ENCODE results near the gene GOLM1. TPM values are rescaled to one million over a fixed set of nuclear protein-coding genes. Genes with fewer than 3 reads are reported as not detected.

The GOLM1 gene
- total and polyA plus RNA-seq, 2 of the 8 experiments (the other 6 are each of a cell fraction or from before 2014, with no cell fraction given) = 45.9 to 88.9 TPM

- no peak overlapping the region for H3K27ac ChIP-seq (ENCODE audit: low read depth, low read length)
- H4K20me1 ChIP-seq (replicated peaks in 1 of 2; ENCODE audit: control insufficient read depth in 1 of 2, insufficient read depth in 2 of 2, low read length in 2 of 2) = peaks cover 0 to 11% of the 10 kb centered on the region in 2 experiments
- POLR2A ChIA-PET (ENCODE audit: partially characterized antibody) = interaction anchor here (1.4 kb wide), 1 partner anchor 10 kb away, joined by 4 read pairs; no protein-coding TSS in a partner anchor
- no peak overlapping the region for H2BK5ac ChIP-seq (ENCODE audit: low read depth, low read length)
- no peak overlapping the region for H3K23ac ChIP-seq (ENCODE audit: insufficient read length)
- H2BK12ac ChIP-seq (ENCODE audit: low read depth, low read length) = no peak overlapping the region
- no peak overlapping the region for H3K14ac ChIP-seq (ENCODE audit: insufficient read length)
- no peak for FAIRE-seq
- H3K23me2 ChIP-seq (ENCODE audit: low read depth, low read length) = no peaks in the 10 kb centered on the region
- H3K79me2 ChIP-seq (ENCODE audit: control insufficient read depth in 1 of 2, insufficient read depth in 2 of 2, low read length in 2 of 2) = peaks cover 0 to 9% of the 10 kb centered on the region in 2 experiments; a peak in 1 of 4 replicates
- H2BK120ac ChIP-seq (replicated peaks; ENCODE audit: low read depth, low read length) = no peak overlapping the region
- CTCF ChIA-PET (ENCODE audit: partially characterized antibody) = interaction anchor here (0.6 to 1.8 kb wide), 5 partner anchors 8 to 168 kb away, joined by 3 to 5 read pairs (median 3); no protein-coding TSS in a partner anchor
- no peaks in the 10 kb centered on the region for H3K79me1 ChIP-seq (ENCODE audit: low read depth, low read length)
- no peaks in the 10 kb centered on the region for H3K27me3 ChIP-seq (replicated peaks in 1 of 4; ENCODE audit: control insufficient read depth in 3 of 4, extremely low read depth in 1 of 4, insufficient read depth in 3 of 4, low read length in 3 of 4)
- H4K5ac ChIP-seq (ENCODE audit: insufficient read length, low read depth, low read length) = no peak overlapping the region
- peaks cover 0 to 5% (median 2%) of the 10 kb centered on the region in 4 experiments; a peak in 3 of 7 replicates for H3K4me1 ChIP-seq (replicated peaks in 1 of 4; ENCODE audit: control insufficient read depth in 3 of 4, insufficient read depth in 4 of 4, low read length in 3 of 4)
- no peak overlapping the region for H4K91ac ChIP-seq (replicated peaks; ENCODE audit: insufficient read length, low read length)
- no peak for DNase-seq (ENCODE audit: low read depth in 1 of 2, low spot score in 2 of 2)
- peaks cover 0 to 5% (median 0%) of the 10 kb centered on the region in 4 experiments; a peak in 2 of 8 replicates for H3K36me3 ChIP-seq (ENCODE audit: control insufficient read depth in 2 of 4, insufficient read depth in 4 of 4, low read length in 3 of 4)
- no peak overlapping the region for H3K56ac ChIP-seq (replicated peaks; ENCODE audit: insufficient read length, low read depth, low read length)
- H3K9me3 ChIP-seq (ENCODE audit: insufficient read depth in 2 of 2, low read depth in 1 of 2, low read length in 1 of 2) = no peaks in the 10 kb centered on the region
- no peak overlapping the region for H4K8ac ChIP-seq (ENCODE audit: extremely low read depth, insufficient read depth, low read length)
- no peak overlapping the region for H2AFZ ChIP-seq (ENCODE audit: low read length)
- no peak overlapping the region for H2BK20ac ChIP-seq (ENCODE audit: low read length)
- H3K18ac ChIP-seq (ENCODE audit: extremely low read depth, low read length) = no peak overlapping the region
- TF ChIP-seq NANOG (IDR thresholded peaks at IDR 0.05; ENCODE audit: insufficient read depth, low read depth, low read length, poor library complexity, severe bottlenecking) (peak; percentile 29), BRCA1 (IDR thresholded peaks at IDR 0.05; ENCODE audit: low read depth, low read length) (no peak), SP2 (IDR thresholded peaks at IDR 0.05; ENCODE audit: low read length) (no peak)
- H2AK5ac ChIP-seq (ENCODE audit: low read depth, low read length) = no peak overlapping the region
- H2BK15ac ChIP-seq (ENCODE audit: low read length) = no peak overlapping the region
- no peak overlapping the region for H3K4me2 ChIP-seq (ENCODE audit: insufficient read depth in 1 of 2, low read depth in 2 of 2, low read length in 2 of 2)
- no peak overlapping the region for H3K4me3 ChIP-seq (ENCODE audit: extremely low read depth in 1 of 4, insufficient read depth in 2 of 4, low read depth in 3 of 4, low read length in 4 of 4)
- no peak overlapping the region for H3K4ac ChIP-seq (replicated peaks; ENCODE audit: insufficient read length, low read depth, low read length)
- H3K9ac ChIP-seq (replicated peaks in 1 of 4; ENCODE audit: extremely low read depth in 1 of 4, low read depth in 3 of 4, low read length in 3 of 4) = no peak overlapping the region
These were observed 16.5 kb downstream of the GOLM1 start for GRCh38 chr9:86082870-86083269.
